ENCODE measurements around the gene MYH10. TPM values are rescaled to one million over a fixed set of nuclear protein-coding genes. Genes with fewer than 3 reads are reported as not detected.

Gene MYH10
- total and polyA plus RNA-seq, 4 donors, result 9.1 to 79.1 (median 25.9) TPM

DNA sequence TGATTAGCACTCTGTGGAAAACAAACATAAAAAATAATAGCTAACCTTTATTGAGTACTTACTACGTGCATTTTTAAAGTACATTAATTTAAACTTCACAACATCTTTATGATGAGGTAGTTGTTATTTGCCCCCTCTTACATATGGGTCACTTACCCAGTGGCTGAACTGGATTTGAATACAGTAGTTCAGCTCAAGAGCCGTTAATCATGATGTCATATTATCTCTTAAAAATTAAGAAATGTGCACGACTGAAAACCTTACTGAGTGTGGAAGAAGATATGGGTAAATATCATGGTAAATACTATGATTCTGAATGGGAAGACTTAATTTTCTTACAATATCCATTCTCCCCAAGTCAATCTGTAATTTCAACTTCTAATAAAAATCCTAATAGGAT lies 177.2 kb downstream of the MYH10 start:
- H3K36me3 ChIP-seq (ENCODE audit: control insufficient read depth in 4 of 4, insufficient read depth in 3 of 4, low read depth in 1 of 4, low read length in 3 of 4), result peaks cover 10 to 51% (median 30%) of the 10 kb centered on the region in 4 donors

GRCh38 chr17:8451933-8452614 lies 178.5 kb downstream of the MYH10 start:
- WGBS, result 45% methylated on average over 8 of the region's 8 CpGs
- H3K9me3 ChIP-seq (ENCODE audit: control insufficient read depth in 4 of 4, low read length in 3 of 4), result no peaks in the 10 kb centered on the region
- peaks cover 9 to 30% (median 26%) of the 10 kb centered on the region in 4 donors for H3K4me1 ChIP-seq (ENCODE audit: control insufficient read depth in 4 of 4, insufficient read depth in 4 of 4, low read length in 3 of 4)
- H3K9ac ChIP-seq (ENCODE audit: low read depth in 1 of 2, low read length in 2 of 2), result no peak overlapping the region
- peak overlapping the region in 1 of 2 donors; percentile 52 for H3K27ac ChIP-seq (ENCODE audit: low read depth in 1 of 2, low read length in 2 of 2)
- DNase-seq (ENCODE audit: low spot score), result no peak
- H3K27me3 ChIP-seq (ENCODE audit: control insufficient read depth in 4 of 4, insufficient read depth in 4 of 4, low read length in 3 of 4), result no peaks in the 10 kb centered on the region
- H3K36me3 ChIP-seq (ENCODE audit: control insufficient read depth in 4 of 4, insufficient read depth in 3 of 4, low read depth in 1 of 4, low read length in 3 of 4), result peaks cover 8 to 45% (median 27%) of the 10 kb centered on the region in 4 donors
- peak; percentile 57 for TF ChIP-seq HNF4A (conservative IDR thresholded peaks at IDR 0.05)
- TF ChIP-seq YY1 (IDR thresholded peaks at IDR 0.05), result peak; percentile 12
- no peak for TF ChIP-seq REST (IDR thresholded peaks at IDR 0.05)
- TF ChIP-seq RXRA (IDR thresholded peaks at IDR 0.05), result peak in 1 of 2 donors; percentile 17
- no peak overlapping the region for H3K4me3 ChIP-seq (ENCODE audit: low read depth in 1 of 3, low read length in 3 of 3)

More for the DNA sequence above, 177.2 kb downstream of the MYH10 start:
- DNase-seq (ENCODE audit: low spot score), result no peak
- Histone ChIP-seq H3K9me3 (ENCODE audit: control insufficient read depth in 4 of 4, low read length in 3 of 4) (no peaks in the 10 kb centered on the region), H3K4me3 (ENCODE audit: low read depth in 1 of 3, low read length in 3 of 3) (no peak overlapping the region), H3K4me1 (ENCODE audit: control insufficient read depth in 4 of 4, insufficient read depth in 4 of 4, low read length in 3 of 4) (peaks cover 6 to 32% (median 27%) of the 10 kb centered on the region in 4 donors), H3K9ac (ENCODE audit: low read depth in 1 of 2, low read length in 2 of 2) (no peak overlapping the region), H3K27ac (ENCODE audit: low read depth in 1 of 2, low read length in 2 of 2) (no peak overlapping the region), H3K27me3 (ENCODE audit: control insufficient read depth in 4 of 4, insufficient read depth in 4 of 4, low read length in 3 of 4) (no peaks in the 10 kb centered on the region)
- no peak for TF ChIP-seq JUND (IDR thresholded peaks at IDR 0.05)
- whole genome bisulfite sequencing, result 93% methylated on average over 3 of the region's 3 CpGs

DNA sequence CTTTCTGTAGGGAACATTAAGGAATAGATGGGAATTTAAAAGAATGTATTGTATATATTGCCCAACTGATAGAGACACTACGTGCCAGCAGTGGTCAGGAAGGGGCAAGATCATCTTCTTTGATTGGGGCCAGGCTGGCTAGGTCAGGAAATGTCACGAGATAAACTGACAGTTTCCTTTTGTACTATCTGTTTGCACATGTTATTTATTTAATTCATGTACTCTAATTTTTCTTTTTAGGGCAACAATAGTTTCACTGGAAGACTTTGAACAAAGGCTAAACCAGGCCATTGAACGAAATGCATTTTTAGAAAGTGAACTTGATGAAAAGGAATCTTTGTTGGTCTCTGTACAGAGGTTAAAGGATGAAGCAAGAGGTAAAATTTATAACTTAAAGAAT lies 182.2 kb downstream of the MYH10 start:
- Histone ChIP-seq H3K27me3 (ENCODE audit: control insufficient read depth in 4 of 4, insufficient read depth in 4 of 4, low read length in 3 of 4) (no peaks in the 10 kb centered on the region), H3K4me3 (ENCODE audit: low read depth in 1 of 3, low read length in 3 of 3) (no peak overlapping the region), H3K36me3 (ENCODE audit: control insufficient read depth in 4 of 4, insufficient read depth in 3 of 4, low read depth in 1 of 4, low read length in 3 of 4) (peaks cover 7 to 46% (median 22%) of the 10 kb centered on the region in 4 donors), H3K9ac (ENCODE audit: low read depth in 1 of 2, low read length in 2 of 2) (no peak overlapping the region), H3K9me3 (ENCODE audit: control insufficient read depth in 4 of 4, low read length in 3 of 4) (no peaks in the 10 kb centered on the region), H3K27ac (ENCODE audit: low read depth in 1 of 2, low read length in 2 of 2) (no peak overlapping the region), H3K4me1 (ENCODE audit: control insufficient read depth in 4 of 4, insufficient read depth in 4 of 4, low read length in 3 of 4) (peaks cover 9 to 31% (median 28%) of the 10 kb centered on the region in 4 donors)
- TF ChIP-seq HNF4G (IDR thresholded peaks at IDR 0.05) (no peak), NR2F2 (IDR thresholded peaks at IDR 0.05) (peak; percentile 39), JUND (IDR thresholded peaks at IDR 0.05) (no peak)
- TF ChIP-seq, protein P1, sequence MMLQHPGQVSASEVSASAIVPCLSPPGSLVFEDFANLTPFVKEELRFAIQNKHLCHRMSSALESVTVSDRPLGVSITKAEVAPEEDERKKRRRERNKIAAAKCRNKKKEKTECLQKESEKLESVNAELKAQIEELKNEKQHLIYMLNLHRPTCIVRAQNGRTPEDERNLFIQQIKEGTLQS (IDR thresholded peaks at IDR 0.05), result no peak
- DNase-seq (ENCODE audit: low spot score), result no peak
- 26% methylated on average over 3 of the region's 3 CpGs for WGBS

GRCh38 chr17:8447799-8448198 lies 182.7 kb downstream of the MYH10 start:
- peaks cover 7 to 43% (median 22%) of the 10 kb centered on the region in 4 donors for H3K36me3 ChIP-seq (ENCODE audit: control insufficient read depth in 4 of 4, insufficient read depth in 3 of 4, low read depth in 1 of 4, low read length in 3 of 4)
- 76% methylated on average over 4 of the region's 4 CpGs for WGBS
- no peak for DNase-seq (ENCODE audit: low spot score)
- no peak overlapping the region for H3K9ac ChIP-seq (ENCODE audit: low read depth in 1 of 2, low read length in 2 of 2)
- no peaks in the 10 kb centered on the region for H3K27me3 ChIP-seq (ENCODE audit: control insufficient read depth in 4 of 4, insufficient read depth in 4 of 4, low read length in 3 of 4)
- no peaks in the 10 kb centered on the region for H3K9me3 ChIP-seq (ENCODE audit: control insufficient read depth in 4 of 4, low read length in 3 of 4)
- peaks cover 9 to 31% (median 29%) of the 10 kb centered on the region in 4 donors for H3K4me1 ChIP-seq (ENCODE audit: control insufficient read depth in 4 of 4, insufficient read depth in 4 of 4, low read length in 3 of 4)
- no peak overlapping the region for H3K27ac ChIP-seq (ENCODE audit: low read depth in 1 of 2, low read length in 2 of 2)
- no peak overlapping the region for H3K4me3 ChIP-seq (ENCODE audit: low read depth in 1 of 3, low read length in 3 of 3)
- TF ChIP-seq TAF1 (conservative IDR thresholded peaks at IDR 0.05) (no peak), JUND (IDR thresholded peaks at IDR 0.05) (no peak), GABPA (IDR thresholded peaks at IDR 0.05 in 1 of 2, conservative IDR thresholded peaks at IDR 0.05 in 1 of 2) (no peak), HNF4G (IDR thresholded peaks at IDR 0.05) (no peak), SP1 (IDR thresholded peaks at IDR 0.05) (no peak), RXRA (IDR thresholded peaks at IDR 0.05) (no peak), HNF4A (conservative IDR thresholded peaks at IDR 0.05) (no peak), ZBTB33 (IDR thresholded peaks at IDR 0.05) (no peak), MAX (IDR thresholded peaks at IDR 0.05) (no peak), FOXA2 (IDR thresholded peaks at IDR 0.05) (no peak)
- TF ChIP-seq, protein P2, sequence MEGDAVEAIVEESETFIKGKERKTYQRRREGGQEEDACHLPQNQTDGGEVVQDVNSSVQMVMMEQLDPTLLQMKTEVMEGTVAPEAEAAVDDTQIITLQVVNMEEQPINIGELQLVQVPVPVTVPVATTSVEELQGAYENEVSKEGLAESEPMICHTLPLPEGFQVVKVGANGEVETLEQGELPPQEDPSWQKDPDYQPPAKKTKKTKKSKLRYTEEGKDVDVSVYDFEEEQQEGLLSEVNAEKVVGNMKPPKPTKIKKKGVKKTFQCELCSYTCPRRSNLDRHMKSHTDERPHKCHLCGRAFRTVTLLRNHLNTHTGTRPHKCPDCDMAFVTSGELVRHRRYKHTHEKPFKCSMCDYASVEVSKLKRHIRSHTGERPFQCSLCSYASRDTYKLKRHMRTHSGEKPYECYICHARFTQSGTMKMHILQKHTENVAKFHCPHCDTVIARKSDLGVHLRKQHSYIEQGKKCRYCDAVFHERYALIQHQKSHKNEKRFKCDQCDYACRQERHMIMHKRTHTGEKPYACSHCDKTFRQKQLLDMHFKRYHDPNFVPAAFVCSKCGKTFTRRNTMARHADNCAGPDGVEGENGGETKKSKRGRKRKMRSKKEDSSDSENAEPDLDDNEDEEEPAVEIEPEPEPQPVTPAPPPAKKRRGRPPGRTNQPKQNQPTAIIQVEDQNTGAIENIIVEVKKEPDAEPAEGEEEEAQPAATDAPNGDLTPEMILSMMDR (IDR thresholded peaks at IDR 0.05; ENCODE audit: low read depth, low read length, missing input control), result no peak

Data from liver (tissue), 9 donors.